H9 (cell line): ENCODE data around the gene S100P. TPM values are rescaled to one million over a fixed set of nuclear protein-coding genes. Genes with fewer than 3 reads are reported as not detected.

ENCODE experiments used
- DNase-seq: peaks from one replicate; pipeline ENCODE4 v3.0.0-alpha.2; 2017
- H2AFZ ChIP-seq: one replicate; pipeline ENCODE4 v1.6.1; 2013; ENCODE audit warnings: mild to moderate bottlenecking, low read length, control low read depth, moderate library complexity
- H2AK5ac ChIP-seq: 2 replicates; pipeline ENCODE4 v1.6.1; 2013; ENCODE audit warnings: low read length, control low read depth, mixed read lengths; ENCODE audit not compliant: insufficient read length
- H2BK120ac ChIP-seq: one replicate; pipeline ENCODE4 v1.6.1; 2013; ENCODE audit warnings: low read depth, mild to moderate bottlenecking, low read length, control low read depth, inconsistent platforms; ENCODE audit not compliant: poor library complexity, severe bottlenecking
- H2BK12ac ChIP-seq: 2 replicates; pipeline ENCODE4 v1.6.1; 2013; ENCODE audit warnings: low read length, control low read depth, mixed read lengths, low read depth; ENCODE audit not compliant: insufficient read length
- H2BK15ac ChIP-seq: 2 replicates; pipeline ENCODE4 v1.6.1; 2013; ENCODE audit warnings: low read depth, low read length, control low read depth
- H2BK20ac ChIP-seq: one replicate; pipeline ENCODE4 v1.6.1; 2013; ENCODE audit warnings: low read depth, mild to moderate bottlenecking, low read length, control low read depth, inconsistent platforms; ENCODE audit not compliant: poor library complexity, severe bottlenecking
- H2BK5ac ChIP-seq: 2 replicates; pipeline ENCODE4 v1.6.1; 2013; ENCODE audit warnings: low read length, control low read depth, mixed read lengths; ENCODE audit not compliant: insufficient read length
- H3K14ac ChIP-seq: 2 replicates; pipeline ENCODE4 v1.6.1; 2013; ENCODE audit warnings: low read length, control low read depth; ENCODE audit not compliant: insufficient read depth
- H3K18ac ChIP-seq: 2 replicates; pipeline ENCODE4 v1.6.1; 2013; ENCODE audit warnings: low read depth, mild to moderate bottlenecking, mixed read lengths, low read length, control low read depth; ENCODE audit not compliant: insufficient read length
- H3K23ac ChIP-seq: 2 replicates; pipeline ENCODE4 v1.6.1; 2013; ENCODE audit warnings: low read length, control low read depth, mixed read lengths, low read depth; ENCODE audit not compliant: insufficient read length
- H3K23me2 ChIP-seq: 2 replicates; pipeline ENCODE4 v1.6.1; 2013; ENCODE audit warnings: low read depth, mild to moderate bottlenecking, mixed read lengths, low read length, control low read depth; ENCODE audit not compliant: insufficient read length, poor library complexity, severe bottlenecking
- H3K27ac ChIP-seq: 2 replicates; pipeline ENCODE4 v1.5.1; 2013; ENCODE audit warnings: low read length, control low read depth, mixed read lengths, low read depth; ENCODE audit not compliant: insufficient read length
- H3K27me3 ChIP-seq: 2 replicates; pipeline ENCODE4 v1.6.1; 2013; ENCODE audit warnings: low read length, control low read depth, inconsistent platforms; ENCODE audit not compliant: insufficient read depth
- H3K4ac ChIP-seq: 2 replicates; pipeline ENCODE4 v1.6.1; 2013; ENCODE audit warnings: low read depth, mild to moderate bottlenecking, control low read depth, inconsistent platforms, low read length, moderate library complexity
- H3K4me1 ChIP-seq: 2 replicates; pipeline ENCODE4 v1.6.1; 2013; ENCODE audit warnings: low read length, control low read depth, inconsistent platforms; ENCODE audit not compliant: insufficient read depth
- H3K4me2 ChIP-seq: 2 replicates; pipeline ENCODE4 v1.6.1; 2013; ENCODE audit warnings: low read length, control low read depth, mixed read lengths; ENCODE audit not compliant: insufficient read length, insufficient read depth
- H3K56ac ChIP-seq: 2 replicates; pipeline ENCODE4 v1.6.1; 2013; ENCODE audit warnings: low read depth, mild to moderate bottlenecking, mixed read lengths, low read length, control low read depth; ENCODE audit not compliant: insufficient read length
- H3K79me1 ChIP-seq: 2 replicates; pipeline ENCODE4 v1.6.1; 2013; ENCODE audit warnings: low read depth, mild to moderate bottlenecking, moderate library complexity, low read length, control low read depth, inconsistent platforms; ENCODE audit not compliant: insufficient read depth, poor library complexity, severe bottlenecking
- H3K79me2 ChIP-seq: 2 replicates; pipeline ENCODE4 v1.6.1; 2013; ENCODE audit warnings: low read length, control low read depth, inconsistent platforms; ENCODE audit not compliant: insufficient read depth
- H3K9ac ChIP-seq: 2 replicates; pipeline ENCODE4 v1.6.1; 2013; ENCODE audit warnings: low read length, control low read depth, mixed read lengths; ENCODE audit not compliant: insufficient read length; ENCODE audit errors: extremely low read depth
- H3K9me3 ChIP-seq: one replicate; pipeline ENCODE4 v1.6.1; 2013; ENCODE audit warnings: low read depth, low read length, inconsistent platforms; ENCODE audit not compliant: control insufficient read depth
- H3T11ph ChIP-seq: one replicate; pipeline ENCODE4 v1.6.1; 2013; ENCODE audit warnings: mild to moderate bottlenecking, low read length, control low read depth, inconsistent platforms
- H4K20me1 ChIP-seq: one replicate; pipeline ENCODE4 v1.6.1; 2013; ENCODE audit not compliant: control insufficient read depth, insufficient read length, insufficient read depth
- H4K5ac ChIP-seq: 2 replicates; pipeline ENCODE4 v1.6.1; 2013; ENCODE audit warnings: low read depth, mild to moderate bottlenecking, mixed read lengths, low read length, control low read depth; ENCODE audit not compliant: insufficient read length
- H4K8ac ChIP-seq: replicated peaks from 2 replicates; pipeline ENCODE4 v1.6.1; 2013; ENCODE audit warnings: low read length, control low read depth, mixed read lengths, low read depth; ENCODE audit not compliant: insufficient read length
- H4K91ac ChIP-seq: 2 replicates; pipeline ENCODE4 v1.6.1; 2013; ENCODE audit warnings: low read depth, mild to moderate bottlenecking, moderate library complexity, mixed read lengths, low read length, control low read depth; ENCODE audit not compliant: insufficient read length
- H3K27ac Mint-ChIP-seq, 3 experiments: 2 replicates in 2 of 3; 3 replicates in 1 of 3; pipeline ENCODE4 v1.8.0; 2020 to 2021; ENCODE audit warnings: mixed read lengths in 3 of 3, mild to moderate bottlenecking in 1 of 3, moderate library complexity in 1 of 3
- H3K27me3 Mint-ChIP-seq: 2 replicates; pipeline ENCODE4 v1.8.0; 2021; ENCODE audit warnings: low read depth, mild to moderate bottlenecking, moderate library complexity, mixed read lengths
- H3K36me3 Mint-ChIP-seq, 3 experiments: 2 replicates in 2 of 3; 3 replicates in 1 of 3; pipeline ENCODE4 v1.8.0; 2020 to 2021; ENCODE audit warnings: low read depth in 3 of 3, mixed read lengths in 3 of 3; ENCODE audit not compliant: insufficient read depth in 1 of 3
- H3K4me1 Mint-ChIP-seq, 2 experiments: 2 replicates each; pipeline ENCODE4 v1.8.0; 2020; ENCODE audit warnings: mixed read lengths in 2 of 2
- H3K4me3 Mint-ChIP-seq, 2 experiments: 2 replicates in 1 of 2; 3 replicates in 1 of 2; pipeline ENCODE4 v1.8.0; 2020 to 2021; ENCODE audit warnings: mild to moderate bottlenecking in 2 of 2, mixed read lengths in 2 of 2, moderate library complexity in 1 of 2
- H3K9me3 Mint-ChIP-seq, 2 experiments: 2 replicates in 1 of 2; 3 replicates in 1 of 2; pipeline ENCODE4 v1.8.0; 2020; ENCODE audit warnings: mild to moderate bottlenecking in 2 of 2, mixed read lengths in 2 of 2, moderate library complexity in 1 of 2
- WGBS: extraction: QIAGEN DNeasy Blood & Tissue Kit; methylation state at CpG from one replicate; pipeline ENCODE4 v1.1.7; 2013; ENCODE audit warnings: missing lambda C conversion rate, low lambda C conversion rate, mixed read lengths; ENCODE audit not compliant: insufficient read length; ENCODE audit errors: extremely low coverage; 5-methylcytosine and 5-hydroxymethylcytosine counted together
- total RNA-seq: library from RNA; stranded (reverse); gene quantifications from 2 replicates; pipeline ENCODE4 v1.2.1, GENCODE V29; 2021
- TF ChIP-seq, protein P1 (sequence below): fragments of 200-600 bp; sonication (generic); conservative IDR thresholded peaks from 3 replicates; pipeline ENCODE4 v1.8.0; 2021; ENCODE audit warnings: antibody characterized with exemption, mild to moderate bottlenecking

Gene S100P
- total RNA-seq, 1 experiment from 2014 or later, result not detected

DNA sequence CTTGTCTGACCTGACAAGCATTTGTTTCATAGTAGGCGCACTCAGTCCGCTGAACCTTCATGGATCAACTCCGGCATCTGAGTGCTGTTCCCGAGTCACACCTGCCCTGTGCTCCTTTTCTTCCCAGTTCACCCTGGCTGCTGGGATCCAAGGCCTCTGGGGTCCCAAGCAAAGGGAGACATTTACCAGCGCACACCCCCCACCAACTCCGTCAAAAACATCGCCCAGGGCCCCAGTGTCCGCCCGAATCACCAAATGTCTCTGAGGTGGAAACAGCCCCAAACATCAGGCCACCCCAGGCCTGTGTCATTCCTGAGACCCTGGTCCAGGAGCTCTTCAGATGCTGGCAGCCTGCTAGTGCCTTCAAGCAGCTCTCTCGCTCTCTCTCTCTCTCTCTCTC, 27.4 kb downstream of the S100P start:
- no peak overlapping the region for H2BK15ac ChIP-seq
- Mint-ChIP-seq H3K27ac (peak overlapping the region in 2 of 3 experiments; percentile 15 to 86; a peak in 1 of 7 replicates), H3K27me3 (no peaks in the 10 kb centered on the region), H3K36me3 (peaks cover 0 to 3% (median 3%) of the 10 kb centered on the region in 3 experiments; a peak in 2 of 7 replicates), H3K4me1 (peaks cover 7 to 17% of the 10 kb centered on the region in 2 experiments), H3K4me3 (no peak overlapping the region; a peak in 1 of 5 replicates), H3K9me3 (no peaks in the 10 kb centered on the region)
- H2BK5ac ChIP-seq, result no peak overlapping the region
- peaks cover 9% of the 10 kb centered on the region for H3K23me2 ChIP-seq
- TF ChIP-seq, protein P1, sequence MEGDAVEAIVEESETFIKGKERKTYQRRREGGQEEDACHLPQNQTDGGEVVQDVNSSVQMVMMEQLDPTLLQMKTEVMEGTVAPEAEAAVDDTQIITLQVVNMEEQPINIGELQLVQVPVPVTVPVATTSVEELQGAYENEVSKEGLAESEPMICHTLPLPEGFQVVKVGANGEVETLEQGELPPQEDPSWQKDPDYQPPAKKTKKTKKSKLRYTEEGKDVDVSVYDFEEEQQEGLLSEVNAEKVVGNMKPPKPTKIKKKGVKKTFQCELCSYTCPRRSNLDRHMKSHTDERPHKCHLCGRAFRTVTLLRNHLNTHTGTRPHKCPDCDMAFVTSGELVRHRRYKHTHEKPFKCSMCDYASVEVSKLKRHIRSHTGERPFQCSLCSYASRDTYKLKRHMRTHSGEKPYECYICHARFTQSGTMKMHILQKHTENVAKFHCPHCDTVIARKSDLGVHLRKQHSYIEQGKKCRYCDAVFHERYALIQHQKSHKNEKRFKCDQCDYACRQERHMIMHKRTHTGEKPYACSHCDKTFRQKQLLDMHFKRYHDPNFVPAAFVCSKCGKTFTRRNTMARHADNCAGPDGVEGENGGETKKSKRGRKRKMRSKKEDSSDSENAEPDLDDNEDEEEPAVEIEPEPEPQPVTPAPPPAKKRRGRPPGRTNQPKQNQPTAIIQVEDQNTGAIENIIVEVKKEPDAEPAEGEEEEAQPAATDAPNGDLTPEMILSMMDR, result no peak
- no peak overlapping the region for H4K91ac ChIP-seq
- H3K4ac ChIP-seq, result no peak overlapping the region
- H3K79me1 ChIP-seq, result no peaks in the 10 kb centered on the region
- H2BK20ac ChIP-seq, result no peak overlapping the region
- H3K4me2 ChIP-seq, result no peak overlapping the region
- H3K56ac ChIP-seq, result no peak overlapping the region
- no peak overlapping the region for H2BK12ac ChIP-seq
- peaks cover 2% of the 10 kb centered on the region; the same call in 1 of the 2 replicates for H3K4me1 ChIP-seq
- no peak overlapping the region for H4K5ac ChIP-seq
- H3K79me2 ChIP-seq, result peaks cover 8% of the 10 kb centered on the region; the same call in 1 of the 2 replicates
- WGBS, result no CpG with 5 or more reads among the region's 10 CpGs
- H3K27ac ChIP-seq, result no peak overlapping the region
- no peaks in the 10 kb centered on the region for H4K20me1 ChIP-seq
- no peak for DNase-seq
- no peaks in the 10 kb centered on the region for H3K27me3 ChIP-seq
- no peak overlapping the region for H2BK120ac ChIP-seq
- H4K8ac ChIP-seq, result no peak overlapping the region
- no peak overlapping the region for H3K14ac ChIP-seq
- no peak overlapping the region for H2AFZ ChIP-seq
- H3T11ph ChIP-seq, result no peak overlapping the region
- H3K9me3 ChIP-seq, result no peaks in the 10 kb centered on the region
- H3K23ac ChIP-seq, result no peak overlapping the region
- no peak overlapping the region for H3K9ac ChIP-seq
- no peak overlapping the region for H2AK5ac ChIP-seq
- no peak overlapping the region for H3K18ac ChIP-seq
